WTC11 (cell line): ENCODE results near the gene MORF4L2.

Experiments
- CBFB ChIP-seq: sonication (generic); formaldehyde crosslinking; IDR thresholded peaks from 2 replicates; pipeline ENCODE4 v1.8.1; 2022; ENCODE audit warnings: mild to moderate bottlenecking, low read depth, missing genetic modification reagents
- MAX ChIP-seq: sonication (generic); formaldehyde crosslinking; IDR thresholded peaks from 2 replicates; pipeline ENCODE4 v1.8.0; 2022; ENCODE audit warnings: mild to moderate bottlenecking, missing genetic modification reagents
- NR3C1 ChIP-seq: sonication (generic); formaldehyde crosslinking; conservative IDR thresholded peaks from 2 replicates; pipeline ENCODE4 v1.8.1; 2023; ENCODE audit warnings: low read depth, mild to moderate bottlenecking, missing genetic modification reagents
- TP53 ChIP-seq: sonication (generic); formaldehyde crosslinking; IDR thresholded peaks from 2 replicates; pipeline ENCODE4 v1.8.1; 2023; ENCODE audit warnings: mild to moderate bottlenecking, missing genetic modification reagents
- USF2 ChIP-seq: sonication (generic); formaldehyde crosslinking; IDR thresholded peaks from 2 replicates; pipeline ENCODE4 v1.8.1; 2023; ENCODE audit warnings: mild to moderate bottlenecking, missing genetic modification reagents, moderate library complexity
- ZNF138 ChIP-seq: sonication (generic); formaldehyde crosslinking; conservative IDR thresholded peaks from 2 replicates; pipeline ENCODE4 v1.8.1; 2022; ENCODE audit warnings: mild to moderate bottlenecking, moderate library complexity, missing genetic modification reagents
- TF ChIP-seq, protein P1 (sequence below): sonication (generic); formaldehyde crosslinking; IDR thresholded peaks from 2 replicates; pipeline ENCODE4 v1.8.1; 2023; ENCODE audit warnings: mild to moderate bottlenecking, missing genetic modification reagents
- TF ChIP-seq, protein P2 (sequence below): fragments of 200-600 bp; IDR thresholded peaks from 2 replicates; pipeline ENCODE4 v1.8.0; 2022; ENCODE audit warnings: antibody characterized with exemption
- TF ChIP-seq, protein P3 (sequence below): sonication (generic); formaldehyde crosslinking; IDR thresholded peaks from 2 replicates; pipeline ENCODE4 v1.8.1; 2022; ENCODE audit warnings: mild to moderate bottlenecking, missing genetic modification reagents, moderate library complexity, borderline replicate concordance
- TF ChIP-seq, protein P4 (sequence below): sonication (generic); formaldehyde crosslinking; IDR thresholded peaks from 2 replicates; pipeline ENCODE4 v1.8.1; 2022; ENCODE audit warnings: low read depth, mild to moderate bottlenecking, moderate library complexity, missing genetic modification reagents, borderline replicate concordance

- TF ChIP-seq, protein P1, sequence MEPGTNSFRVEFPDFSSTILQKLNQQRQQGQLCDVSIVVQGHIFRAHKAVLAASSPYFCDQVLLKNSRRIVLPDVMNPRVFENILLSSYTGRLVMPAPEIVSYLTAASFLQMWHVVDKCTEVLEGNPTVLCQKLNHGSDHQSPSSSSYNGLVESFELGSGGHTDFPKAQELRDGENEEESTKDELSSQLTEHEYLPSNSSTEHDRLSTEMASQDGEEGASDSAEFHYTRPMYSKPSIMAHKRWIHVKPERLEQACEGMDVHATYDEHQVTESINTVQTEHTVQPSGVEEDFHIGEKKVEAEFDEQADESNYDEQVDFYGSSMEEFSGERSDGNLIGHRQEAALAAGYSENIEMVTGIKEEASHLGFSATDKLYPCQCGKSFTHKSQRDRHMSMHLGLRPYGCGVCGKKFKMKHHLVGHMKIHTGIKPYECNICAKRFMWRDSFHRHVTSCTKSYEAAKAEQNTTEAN (CRISPR knock-in tag): no peak
- no peak for TF ChIP-seq MAX
- TF ChIP-seq ZNF138 (CRISPR knock-in tag): no peak
- no peak for TF ChIP-seq TP53 (CRISPR knock-in tag)
- TF ChIP-seq USF2 (CRISPR knock-in tag): no peak
- TF ChIP-seq, protein P2, sequence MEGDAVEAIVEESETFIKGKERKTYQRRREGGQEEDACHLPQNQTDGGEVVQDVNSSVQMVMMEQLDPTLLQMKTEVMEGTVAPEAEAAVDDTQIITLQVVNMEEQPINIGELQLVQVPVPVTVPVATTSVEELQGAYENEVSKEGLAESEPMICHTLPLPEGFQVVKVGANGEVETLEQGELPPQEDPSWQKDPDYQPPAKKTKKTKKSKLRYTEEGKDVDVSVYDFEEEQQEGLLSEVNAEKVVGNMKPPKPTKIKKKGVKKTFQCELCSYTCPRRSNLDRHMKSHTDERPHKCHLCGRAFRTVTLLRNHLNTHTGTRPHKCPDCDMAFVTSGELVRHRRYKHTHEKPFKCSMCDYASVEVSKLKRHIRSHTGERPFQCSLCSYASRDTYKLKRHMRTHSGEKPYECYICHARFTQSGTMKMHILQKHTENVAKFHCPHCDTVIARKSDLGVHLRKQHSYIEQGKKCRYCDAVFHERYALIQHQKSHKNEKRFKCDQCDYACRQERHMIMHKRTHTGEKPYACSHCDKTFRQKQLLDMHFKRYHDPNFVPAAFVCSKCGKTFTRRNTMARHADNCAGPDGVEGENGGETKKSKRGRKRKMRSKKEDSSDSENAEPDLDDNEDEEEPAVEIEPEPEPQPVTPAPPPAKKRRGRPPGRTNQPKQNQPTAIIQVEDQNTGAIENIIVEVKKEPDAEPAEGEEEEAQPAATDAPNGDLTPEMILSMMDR: no peak
- no peak for TF ChIP-seq NR3C1
- TF ChIP-seq, protein P3, sequence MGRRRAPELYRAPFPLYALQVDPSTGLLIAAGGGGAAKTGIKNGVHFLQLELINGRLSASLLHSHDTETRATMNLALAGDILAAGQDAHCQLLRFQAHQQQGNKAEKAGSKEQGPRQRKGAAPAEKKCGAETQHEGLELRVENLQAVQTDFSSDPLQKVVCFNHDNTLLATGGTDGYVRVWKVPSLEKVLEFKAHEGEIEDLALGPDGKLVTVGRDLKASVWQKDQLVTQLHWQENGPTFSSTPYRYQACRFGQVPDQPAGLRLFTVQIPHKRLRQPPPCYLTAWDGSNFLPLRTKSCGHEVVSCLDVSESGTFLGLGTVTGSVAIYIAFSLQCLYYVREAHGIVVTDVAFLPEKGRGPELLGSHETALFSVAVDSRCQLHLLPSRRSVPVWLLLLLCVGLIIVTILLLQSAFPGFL (CRISPR knock-in tag): no peak
- no peak for TF ChIP-seq CBFB (CRISPR knock-in tag)
- TF ChIP-seq, protein P4, sequence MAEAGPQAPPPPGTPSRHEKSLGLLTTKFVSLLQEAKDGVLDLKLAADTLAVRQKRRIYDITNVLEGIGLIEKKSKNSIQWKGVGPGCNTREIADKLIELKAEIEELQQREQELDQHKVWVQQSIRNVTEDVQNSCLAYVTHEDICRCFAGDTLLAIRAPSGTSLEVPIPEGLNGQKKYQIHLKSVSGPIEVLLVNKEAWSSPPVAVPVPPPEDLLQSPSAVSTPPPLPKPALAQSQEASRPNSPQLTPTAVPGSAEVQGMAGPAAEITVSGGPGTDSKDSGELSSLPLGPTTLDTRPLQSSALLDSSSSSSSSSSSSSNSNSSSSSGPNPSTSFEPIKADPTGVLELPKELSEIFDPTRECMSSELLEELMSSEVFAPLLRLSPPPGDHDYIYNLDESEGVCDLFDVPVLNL: no peak
Observed at GRCh38 chrX:103726477-103726876, 40.0 kb upstream of the MORF4L2 start.
